GM12873 (cell line): ENCODE results near the gene SNED1.

ENCODE experiments used
- TF ChIP-seq, protein P1 (sequence below): IDR thresholded peaks from 2 replicates; pipeline ENCODE4 v1.5.1; 2012; ENCODE audit warnings: low read depth, mild to moderate bottlenecking, moderate library complexity, low read length, control low read depth; ENCODE audit not compliant: insufficient read depth; ENCODE audit errors: missing control alignments

Gene SNED1

DNA sequence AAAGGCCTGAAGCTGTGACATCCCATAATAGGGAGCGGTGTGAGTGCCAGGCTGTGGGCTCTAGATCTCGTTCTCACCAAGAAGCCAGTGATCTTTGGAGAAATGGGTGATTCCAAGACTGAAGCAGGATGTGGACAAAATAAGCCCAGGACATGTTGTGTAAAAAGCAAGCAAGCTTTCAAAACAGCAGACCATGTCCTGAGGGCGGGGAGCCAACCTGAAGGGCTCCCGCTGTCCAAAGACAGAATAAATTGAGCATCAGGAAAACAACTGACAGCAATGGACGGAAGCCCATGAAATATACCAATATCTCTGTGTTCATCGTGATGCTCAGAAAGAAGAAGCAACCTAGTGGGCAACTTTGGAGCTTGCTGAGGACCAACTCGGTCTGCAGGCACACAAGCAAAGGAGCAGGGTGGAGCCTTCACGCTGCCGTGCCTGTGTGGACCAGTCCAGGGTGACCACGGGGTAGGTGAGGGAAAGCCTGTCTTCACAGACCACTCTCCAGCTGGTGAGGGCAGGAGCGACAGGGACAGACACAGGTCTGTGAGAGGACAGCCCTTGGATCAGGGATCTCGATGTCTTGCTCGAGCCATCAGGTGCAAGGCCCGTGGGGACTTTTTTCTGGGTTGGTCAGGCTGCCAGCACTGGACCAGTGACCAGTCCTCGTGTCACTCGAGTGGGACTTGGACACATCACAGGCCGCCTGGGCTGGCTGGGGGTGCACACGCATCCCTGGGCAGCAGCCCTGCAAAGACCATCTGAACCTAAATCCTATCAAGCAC lies 82.2 kb downstream of the SNED1 start:
- TF ChIP-seq, protein P1, sequence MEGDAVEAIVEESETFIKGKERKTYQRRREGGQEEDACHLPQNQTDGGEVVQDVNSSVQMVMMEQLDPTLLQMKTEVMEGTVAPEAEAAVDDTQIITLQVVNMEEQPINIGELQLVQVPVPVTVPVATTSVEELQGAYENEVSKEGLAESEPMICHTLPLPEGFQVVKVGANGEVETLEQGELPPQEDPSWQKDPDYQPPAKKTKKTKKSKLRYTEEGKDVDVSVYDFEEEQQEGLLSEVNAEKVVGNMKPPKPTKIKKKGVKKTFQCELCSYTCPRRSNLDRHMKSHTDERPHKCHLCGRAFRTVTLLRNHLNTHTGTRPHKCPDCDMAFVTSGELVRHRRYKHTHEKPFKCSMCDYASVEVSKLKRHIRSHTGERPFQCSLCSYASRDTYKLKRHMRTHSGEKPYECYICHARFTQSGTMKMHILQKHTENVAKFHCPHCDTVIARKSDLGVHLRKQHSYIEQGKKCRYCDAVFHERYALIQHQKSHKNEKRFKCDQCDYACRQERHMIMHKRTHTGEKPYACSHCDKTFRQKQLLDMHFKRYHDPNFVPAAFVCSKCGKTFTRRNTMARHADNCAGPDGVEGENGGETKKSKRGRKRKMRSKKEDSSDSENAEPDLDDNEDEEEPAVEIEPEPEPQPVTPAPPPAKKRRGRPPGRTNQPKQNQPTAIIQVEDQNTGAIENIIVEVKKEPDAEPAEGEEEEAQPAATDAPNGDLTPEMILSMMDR: no peak

DNA sequence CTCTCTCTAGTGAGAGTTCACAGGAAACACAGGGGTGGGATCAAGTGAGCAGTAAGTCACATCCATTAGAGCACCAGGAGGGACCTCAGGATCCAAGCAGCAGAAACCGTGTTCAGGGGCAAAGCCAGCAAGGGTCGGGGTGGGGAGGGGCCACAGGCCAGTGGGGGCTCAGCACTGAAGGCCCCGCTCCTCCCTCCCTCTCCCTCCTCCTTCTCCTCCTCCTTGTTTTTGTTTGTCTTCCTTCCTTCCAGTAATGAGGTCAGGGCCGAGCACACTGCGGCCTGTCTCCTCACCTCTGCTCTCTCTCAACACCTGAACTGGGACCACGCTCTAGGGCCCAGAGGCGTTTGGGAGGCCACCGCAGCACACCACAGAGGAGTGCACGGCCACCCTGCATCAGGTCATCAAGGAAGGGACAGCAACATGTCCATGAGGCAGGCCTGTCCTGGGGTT lies 82.8 kb downstream of the SNED1 start:
- TF ChIP-seq, protein P1: no peak

DNA sequence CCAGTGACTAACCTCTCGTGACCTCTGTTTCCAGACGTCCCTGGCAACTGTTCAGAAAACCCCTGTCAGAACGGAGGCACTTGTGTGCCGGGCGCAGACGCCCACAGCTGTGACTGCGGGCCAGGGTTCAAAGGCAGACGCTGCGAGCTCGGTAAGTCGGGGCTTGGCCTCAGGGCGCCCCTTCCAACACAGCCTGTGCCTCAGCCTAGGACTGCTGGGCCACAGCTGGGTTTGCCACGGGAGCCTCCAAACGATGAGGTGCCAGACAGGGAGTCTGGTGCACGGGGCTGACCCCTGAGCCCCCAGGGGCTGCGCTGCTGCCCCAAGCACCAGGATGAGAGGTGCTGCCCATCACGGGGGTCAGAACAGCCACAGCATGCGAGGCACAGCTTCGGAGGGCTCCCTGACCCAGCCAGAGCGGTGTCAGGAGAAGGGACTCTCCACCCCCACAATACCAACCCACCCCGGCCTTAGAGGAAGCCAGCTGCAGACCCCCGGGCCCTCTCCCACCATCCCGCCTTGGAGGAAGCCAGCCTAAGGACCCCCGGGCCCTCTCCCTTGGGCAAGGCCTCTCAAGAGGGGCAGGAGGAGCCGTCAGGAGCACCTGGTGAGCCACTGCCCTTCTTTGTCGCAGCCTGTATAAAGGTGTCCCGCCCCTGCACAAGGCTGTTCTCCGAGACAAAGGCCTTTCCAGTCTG lies 83.4 kb downstream of the SNED1 start:
- TF ChIP-seq, protein P1: no peak

DNA sequence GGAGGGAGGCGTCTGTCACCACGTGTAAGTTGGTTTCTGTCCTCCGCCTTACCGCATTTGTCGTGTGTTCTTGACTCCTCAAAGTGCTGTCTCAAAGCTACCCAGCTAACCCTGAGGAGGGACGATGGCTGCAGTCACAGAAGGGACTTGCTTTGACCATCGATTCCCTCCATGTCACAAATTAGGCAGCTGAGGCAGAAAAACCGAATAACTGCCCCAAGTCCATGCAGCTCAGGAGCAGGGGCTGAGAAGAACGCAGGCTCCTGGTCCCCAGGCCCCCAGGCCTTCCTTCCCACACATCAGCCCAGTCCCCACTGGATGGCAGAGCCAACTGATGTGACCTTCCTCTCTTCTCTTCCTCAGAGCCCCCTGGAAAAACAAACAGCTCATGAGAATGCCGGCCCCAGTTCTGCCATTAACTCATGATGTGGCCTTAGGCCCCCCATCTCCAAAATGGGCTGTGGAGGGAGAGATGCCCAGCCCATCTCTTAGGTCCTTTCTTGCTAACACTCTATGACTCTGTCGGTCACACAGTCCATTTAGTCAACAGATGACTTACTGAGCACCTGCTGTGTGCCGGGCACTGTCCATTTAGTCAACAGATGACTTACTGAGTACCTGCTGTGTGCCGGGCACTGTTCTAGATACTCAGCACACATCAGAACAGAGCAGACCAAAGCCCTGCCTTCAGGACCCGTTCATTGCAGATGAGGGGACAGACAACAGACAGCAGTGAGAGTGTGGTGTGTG lies 84.1 kb downstream of the SNED1 start:
- TF ChIP-seq, protein P1: no peak

DNA sequence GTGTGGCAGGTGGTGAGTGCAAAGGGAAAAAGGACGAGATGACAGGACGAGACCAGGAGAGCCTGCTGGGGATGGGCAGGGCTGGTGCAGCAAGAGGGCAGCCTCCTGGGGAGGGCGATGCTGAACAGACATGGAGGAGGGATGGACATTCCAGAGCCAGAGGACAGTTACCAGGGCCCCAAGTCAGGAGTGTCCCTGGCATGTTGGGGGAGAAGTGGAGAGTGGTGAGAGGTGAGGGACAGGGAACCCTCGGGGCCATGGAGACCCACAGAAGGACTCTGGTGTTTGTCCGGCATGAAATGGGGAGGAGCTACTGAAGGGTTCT lies 84.6 kb downstream of the SNED1 start:
- TF ChIP-seq, protein P1: no peak

DNA sequence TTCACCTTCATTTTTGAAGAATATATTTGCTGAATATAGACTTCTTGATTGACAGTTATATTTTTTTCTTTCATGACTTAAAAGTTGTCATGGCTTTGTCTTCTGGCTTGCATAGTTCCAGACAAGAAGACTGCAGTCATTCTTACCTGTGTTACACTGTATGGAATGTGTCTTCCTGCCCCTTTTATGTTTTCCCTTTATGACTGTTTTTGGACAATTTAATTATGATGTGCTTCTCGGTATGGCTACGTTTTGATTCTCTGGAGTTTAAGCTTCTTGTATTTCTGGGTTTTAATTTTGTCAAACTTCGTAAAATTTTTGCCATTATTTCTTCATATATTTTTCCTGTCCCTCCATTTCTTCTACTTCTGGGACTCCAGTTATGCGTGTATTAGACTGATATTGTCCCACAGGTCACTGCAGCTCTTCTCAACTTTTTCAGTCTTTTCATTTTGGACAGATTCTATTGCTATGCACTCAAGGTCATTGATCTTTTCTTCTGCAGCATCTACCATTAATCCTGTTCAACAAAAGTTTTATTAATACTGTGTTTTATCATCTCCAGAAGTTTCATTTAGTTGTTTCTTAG lies 86.5 kb downstream of the SNED1 start:
- TF ChIP-seq, protein P1: no peak
